GM19455 (cell line): ENCODE data around the gene SCAP.

Source experiments
- ATAC-seq: cut with Tn5 transposase; IDR thresholded peaks from one replicate; pipeline ENCODE4 v1.9.1; 2021; ENCODE audit not compliant: unreplicated experiment

The SCAP gene

DNA sequence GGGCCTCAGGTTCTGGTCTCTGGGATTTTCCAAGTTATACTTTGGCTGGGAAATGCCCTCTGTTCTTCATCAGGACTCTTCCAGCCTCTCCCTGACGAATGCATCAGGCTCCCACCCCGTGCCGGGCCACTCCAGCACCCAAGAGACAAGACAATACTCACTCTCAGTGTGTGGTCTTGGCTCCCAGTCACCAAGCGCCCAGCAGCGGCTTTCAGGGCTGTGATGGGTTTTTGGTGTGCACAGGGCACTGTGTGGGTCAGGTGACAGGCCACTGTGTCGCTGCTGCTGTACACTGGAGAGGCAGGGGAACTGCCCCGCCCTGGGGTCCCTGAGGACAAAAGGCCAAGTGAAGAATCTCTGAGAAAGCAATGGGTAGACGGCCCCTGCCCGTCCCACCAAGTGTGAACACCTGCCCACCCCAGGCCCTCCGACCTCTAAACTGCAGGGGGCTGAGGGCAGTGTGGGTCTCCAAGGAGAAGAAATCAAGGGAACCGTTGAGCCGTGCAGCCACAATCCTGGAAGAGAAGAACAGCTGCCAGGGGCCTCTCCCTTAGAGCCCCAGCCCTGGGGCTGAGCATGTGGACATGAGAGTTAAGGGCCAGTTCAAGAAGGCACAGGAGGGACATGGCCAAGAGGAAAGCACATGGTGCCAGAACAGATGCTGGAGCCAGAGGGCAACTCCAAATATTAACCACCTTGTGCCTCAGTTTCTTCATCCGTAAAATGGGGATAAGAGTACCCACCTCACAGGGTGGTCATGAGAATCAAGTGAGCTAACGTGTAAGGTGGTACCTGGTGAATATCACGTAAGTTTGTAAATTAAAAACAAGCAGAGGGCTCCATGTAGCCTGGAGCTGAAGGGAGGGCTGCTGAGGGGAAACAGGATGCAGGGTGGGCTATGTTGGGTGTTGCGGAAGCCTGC, 60.8 kb downstream of the SCAP start:
- ATAC-seq = no peak

DNA sequence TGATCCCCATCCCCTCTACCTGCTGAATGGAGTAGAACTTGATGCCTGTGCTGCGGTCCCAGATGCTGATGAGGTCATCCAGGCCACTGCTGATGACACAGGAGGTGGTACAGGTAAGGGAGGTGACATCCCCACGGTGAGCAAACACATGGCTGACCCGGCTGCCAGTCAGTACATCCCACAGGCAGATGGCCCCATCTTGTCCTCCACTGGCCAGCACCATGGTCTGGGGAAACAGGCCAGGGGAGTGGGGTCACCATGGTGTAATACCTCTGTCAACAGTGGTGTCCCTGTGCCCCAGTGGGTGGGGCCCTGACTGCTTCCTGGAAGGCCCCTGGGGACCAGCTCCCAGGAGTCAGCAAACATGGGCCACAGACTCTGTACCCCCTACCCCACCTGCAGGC, 61.6 kb downstream of the SCAP start:
- ATAC-seq = no peak

DNA sequence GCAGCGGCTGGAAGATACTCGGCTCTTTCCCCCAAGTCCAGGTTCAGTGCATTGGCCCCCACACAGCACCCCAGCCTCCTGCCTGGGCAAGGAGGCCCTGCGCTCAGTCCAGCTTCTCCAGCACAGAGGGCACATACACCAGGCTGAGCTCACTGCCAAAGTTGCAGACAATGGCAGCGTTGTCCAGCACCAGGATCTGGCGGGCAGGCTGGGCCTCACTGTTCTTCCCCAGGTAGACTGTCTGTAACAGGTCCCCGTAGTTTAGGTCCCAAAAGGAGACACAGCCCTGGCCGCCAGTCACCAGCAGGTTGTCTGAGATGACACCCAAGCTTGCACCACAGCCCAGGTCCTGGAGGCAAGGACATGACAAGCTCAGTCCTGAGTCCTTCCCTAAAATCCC, 62.0 kb downstream of the SCAP start:
- no peak for ATAC-seq

DNA sequence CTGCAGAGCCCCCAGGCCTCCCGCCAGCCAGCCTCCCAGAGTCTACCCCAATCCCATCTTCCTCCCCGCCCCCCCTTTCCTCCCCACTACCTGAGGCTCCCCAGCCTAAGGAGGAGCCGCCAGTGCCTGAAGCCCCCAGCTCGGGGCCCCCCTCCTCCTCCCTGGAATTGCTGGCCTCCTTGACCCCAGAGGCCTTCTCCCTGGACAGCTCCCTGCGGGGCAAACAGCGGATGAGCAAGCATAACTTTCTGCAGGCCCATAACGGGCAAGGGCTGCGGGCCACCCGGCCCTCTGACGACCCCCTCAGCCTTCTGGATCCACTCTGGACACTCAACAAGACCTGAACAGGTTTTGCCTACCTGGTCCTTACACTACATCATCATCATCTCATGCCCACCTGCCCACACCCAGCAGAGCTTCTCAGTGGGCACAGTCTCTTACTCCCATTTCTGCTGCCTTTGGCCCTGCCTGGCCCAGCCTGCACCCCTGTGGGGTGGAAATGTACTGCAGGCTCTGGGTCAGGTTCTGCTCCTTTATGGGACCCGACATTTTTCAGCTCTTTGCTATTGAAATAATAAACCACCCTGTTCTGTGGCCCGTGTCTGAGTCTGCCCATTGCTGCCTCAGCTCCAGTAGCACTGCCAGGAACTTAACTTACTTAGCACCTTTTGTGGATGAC, 62.8 kb downstream of the SCAP start:
- ATAC-seq = no peak

DNA sequence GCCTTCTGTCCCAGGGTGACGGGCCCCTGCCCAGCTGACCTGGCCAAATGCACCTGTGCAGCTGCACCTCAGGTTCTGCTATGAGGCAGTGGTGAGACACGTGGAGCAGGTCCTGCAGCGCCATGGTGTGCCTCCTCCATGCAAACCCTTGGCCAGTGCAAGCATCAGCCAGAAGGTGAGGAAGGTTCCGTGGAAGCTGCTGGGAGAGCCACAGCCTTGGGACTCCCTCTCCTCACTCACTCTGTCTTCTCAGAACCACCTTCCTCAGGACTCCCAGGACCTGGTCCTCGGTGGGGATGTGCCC, 63.3 kb downstream of the SCAP start:
- ATAC-seq = no peak

DNA sequence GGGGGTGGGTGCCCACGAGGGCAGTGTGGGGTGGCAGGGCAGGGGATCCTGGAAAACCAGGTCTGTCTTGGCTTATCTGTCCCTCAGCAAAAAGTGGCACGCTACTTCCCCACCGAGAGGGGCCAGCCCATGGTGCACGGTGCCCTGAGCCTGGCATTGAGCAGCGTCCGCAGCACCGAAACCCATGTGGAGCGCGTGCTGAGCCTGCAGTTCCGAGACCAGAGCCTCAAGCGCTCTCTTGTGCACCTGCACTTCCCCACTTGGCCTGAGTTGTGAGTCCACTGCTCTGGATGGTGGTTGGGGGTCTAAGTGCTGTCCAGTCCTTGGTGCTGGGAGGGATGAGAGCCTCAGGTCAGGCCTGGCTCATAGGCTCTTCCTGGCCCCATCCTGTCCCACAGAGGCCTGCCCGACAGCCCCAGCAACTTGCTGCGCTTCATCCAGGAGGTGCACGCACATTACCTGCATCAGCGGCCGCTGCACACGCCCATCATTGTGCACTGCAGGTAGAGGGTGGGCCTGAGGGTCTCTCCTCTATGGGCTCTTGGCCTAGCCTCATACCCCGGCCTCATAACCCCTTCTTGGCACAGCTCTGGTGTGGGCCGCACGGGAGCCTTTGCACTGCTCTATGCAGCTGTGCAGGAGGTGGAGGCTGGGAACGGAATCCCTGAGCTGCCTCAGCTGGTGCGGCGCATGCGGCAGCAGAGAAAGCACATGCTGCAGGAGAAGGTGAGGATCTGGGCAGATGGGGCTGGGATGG, 63.9 kb downstream of the SCAP start:
- no peak for ATAC-seq

DNA sequence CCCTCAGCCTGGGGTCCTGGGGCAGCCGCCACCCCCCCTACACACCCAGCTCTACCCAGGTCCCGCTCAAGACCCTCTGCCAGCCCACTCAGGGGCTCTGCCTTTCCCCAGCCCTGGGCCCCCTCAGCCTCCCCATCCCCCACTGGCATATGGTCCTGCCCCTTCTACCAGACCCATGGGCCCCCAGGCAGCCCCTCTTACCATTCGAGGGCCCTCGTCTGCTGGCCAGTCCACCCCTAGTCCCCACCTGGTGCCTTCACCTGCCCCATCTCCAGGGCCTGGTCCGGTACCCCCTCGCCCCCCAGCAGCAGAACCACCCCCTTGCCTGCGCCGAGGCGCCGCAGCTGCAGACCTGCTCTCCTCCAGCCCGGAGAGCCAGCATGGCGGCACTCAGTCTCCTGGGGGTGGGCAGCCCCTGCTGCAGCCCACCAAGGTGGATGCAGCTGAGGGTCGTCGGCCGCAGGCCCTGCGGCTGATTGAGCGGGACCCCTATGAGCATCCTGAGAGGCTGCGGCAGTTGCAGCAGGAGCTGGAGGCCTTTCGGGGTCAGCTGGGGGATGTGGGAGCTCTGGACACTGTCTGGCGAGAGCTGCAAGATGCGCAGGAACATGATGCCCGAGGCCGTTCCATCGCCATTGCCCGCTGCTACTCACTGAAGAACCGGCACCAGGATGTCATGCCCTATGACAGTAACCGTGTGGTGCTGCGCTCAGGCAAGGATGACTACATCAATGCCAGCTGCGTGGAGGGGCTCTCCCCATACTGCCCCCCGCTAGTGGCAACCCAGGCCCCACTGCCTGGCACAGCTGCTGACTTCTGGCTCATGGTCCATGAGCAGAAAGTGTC, 64.7 kb downstream of the SCAP start:
- no peak for ATAC-seq

DNA sequence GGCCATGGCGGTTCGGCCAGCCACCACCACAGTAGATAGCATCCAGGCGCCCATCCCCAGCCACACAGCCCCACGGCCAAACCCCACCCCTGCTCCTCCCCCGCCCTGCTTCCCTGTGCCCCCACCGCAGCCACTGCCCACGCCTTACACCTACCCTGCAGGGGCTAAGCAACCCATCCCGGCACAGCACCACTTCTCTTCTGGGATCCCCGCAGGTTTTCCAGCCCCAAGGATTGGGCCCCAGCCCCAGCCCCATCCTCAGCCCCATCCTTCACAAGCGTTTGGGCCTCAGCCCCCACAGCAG, 65.4 kb downstream of the SCAP start:
- ATAC-seq = no peak

DNA sequence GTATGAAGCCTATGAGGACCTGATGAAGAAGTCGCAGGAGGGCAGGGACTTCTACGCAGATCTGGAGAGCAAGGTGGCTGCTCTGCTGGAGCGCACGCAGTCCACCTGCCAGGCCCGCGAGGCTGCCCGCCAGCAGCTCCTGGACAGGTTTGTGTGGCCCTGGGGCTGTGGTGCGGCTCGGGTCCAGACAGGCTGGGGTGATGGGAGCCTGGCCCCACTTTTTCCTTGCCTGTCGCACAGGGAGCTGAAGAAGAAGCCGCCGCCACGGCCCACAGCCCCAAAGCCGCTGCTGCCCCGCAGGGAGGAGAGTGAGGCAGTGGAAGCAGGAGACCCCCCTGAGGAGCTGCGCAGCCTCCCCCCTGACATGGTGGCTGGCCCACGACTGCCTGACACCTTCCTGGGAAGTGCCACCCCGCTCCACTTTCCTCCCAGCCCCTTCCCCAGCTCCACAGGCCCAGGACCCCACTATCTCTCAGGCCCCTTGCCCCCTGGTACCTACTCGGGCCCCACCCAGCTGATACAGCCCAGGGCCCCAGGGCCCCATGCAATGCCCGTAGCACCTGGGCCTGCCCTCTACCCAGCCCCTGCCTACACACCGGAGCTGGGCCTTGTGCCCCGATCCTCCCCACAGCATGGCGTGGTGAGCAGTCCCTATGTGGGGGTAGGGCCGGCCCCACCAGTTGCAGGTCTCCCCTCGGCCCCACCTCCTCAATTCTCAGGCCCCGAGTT, 65.9 kb downstream of the SCAP start:
- ATAC-seq = no peak

DNA sequence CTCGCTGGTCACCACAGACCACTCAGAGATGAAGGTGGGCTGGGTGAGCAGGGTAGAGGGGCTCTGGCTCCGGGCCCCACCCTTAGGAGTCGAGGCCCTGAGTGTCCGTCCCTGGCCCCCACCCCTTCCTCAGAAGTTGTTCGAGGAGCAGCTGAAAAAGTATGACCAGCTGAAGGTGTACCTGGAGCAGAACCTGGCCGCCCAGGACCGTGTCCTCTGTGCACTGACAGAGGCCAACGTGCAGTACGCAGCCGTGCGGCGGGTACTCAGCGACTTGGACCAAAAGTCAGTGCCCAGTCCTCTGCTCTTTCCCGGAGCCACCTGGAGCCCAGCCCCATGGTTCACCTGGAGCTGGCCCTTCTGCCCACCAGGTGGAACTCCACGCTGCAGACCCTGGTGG, 66.5 kb downstream of the SCAP start:
- ATAC-seq = no peak

DNA sequence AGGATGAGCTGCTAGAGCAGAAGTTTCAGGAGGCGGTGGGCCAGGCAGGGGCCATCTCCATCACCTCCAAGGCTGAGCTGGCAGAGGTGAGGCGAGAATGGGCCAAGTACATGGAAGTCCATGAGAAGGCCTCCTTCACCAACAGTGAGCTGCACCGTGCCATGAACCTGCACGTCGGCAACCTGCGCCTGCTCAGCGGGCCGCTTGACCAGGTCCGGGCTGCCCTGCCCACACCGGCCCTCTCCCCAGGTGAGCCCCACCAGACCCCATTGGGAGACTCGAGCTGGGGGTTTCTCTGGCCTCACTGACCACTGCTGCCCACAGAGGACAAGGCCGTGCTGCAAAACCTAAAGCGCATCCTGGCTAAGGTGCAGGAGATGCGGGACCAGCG, 66.9 kb downstream of the SCAP start:
- no peak for ATAC-seq

DNA sequence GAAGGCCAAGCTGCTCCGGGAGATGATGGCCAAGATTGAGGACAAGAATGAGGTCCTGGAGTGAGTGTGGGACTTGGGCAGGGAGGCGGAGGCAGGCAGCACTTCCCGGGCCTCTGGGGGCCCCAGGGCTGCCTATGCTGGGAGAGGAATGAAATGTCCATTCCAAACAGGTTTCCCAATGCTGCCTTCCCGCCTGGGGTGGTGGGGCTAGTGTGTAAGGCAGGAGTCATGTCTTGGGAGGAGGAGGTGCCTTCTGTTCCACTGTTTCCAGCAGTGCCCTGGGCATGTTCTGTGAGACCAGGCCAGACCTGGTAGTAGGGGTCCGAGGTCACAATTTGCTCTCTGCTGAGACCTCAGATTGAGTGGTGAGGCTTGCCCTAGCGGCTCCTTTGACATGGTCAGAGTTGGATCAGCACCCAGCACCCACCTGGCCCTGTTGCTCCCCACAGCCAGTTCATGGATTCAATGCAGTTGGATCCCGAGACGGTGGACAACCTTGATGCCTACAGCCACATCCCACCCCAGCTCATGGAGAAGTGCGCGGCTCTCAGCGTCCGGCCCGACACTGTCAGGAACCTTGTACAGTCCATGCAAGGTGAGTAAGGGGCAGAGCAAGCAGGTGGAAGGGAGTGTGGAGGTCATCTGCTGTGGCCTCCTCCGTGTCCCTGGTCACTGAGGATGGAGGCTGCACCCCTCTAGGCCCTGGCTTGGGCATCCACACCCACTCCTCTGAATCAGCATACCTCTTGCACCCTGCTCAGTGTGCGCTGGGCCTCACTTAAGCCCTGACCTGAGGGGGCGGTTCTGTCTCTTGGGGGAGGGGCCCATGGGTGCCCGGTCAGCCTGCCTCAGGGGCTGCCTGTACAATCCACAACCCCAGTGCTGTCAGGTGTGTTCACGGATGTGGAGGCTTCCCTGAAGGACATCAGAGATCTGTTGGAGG, 67.6 kb downstream of the SCAP start:
- no peak for ATAC-seq

DNA sequence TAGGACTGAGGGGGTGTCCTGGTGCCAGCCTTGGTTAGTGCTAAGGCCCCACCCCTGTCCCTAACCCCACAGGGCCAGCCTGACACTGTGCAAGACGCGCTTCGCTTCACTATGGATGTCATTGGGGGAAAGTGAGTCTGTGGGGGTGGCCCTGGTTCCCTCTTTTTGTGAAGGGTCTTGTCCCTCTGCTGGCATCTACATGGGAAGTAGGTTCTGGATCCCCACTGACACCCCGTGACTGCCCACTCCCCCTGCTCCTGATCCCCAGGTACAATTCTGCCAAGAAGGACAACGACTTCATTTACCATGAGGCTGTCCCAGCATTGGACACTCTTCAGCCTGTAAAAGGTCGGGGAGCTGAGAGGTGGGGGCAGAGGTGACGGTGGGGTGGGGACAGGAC, 68.5 kb downstream of the SCAP start:
- no peak for ATAC-seq

DNA sequence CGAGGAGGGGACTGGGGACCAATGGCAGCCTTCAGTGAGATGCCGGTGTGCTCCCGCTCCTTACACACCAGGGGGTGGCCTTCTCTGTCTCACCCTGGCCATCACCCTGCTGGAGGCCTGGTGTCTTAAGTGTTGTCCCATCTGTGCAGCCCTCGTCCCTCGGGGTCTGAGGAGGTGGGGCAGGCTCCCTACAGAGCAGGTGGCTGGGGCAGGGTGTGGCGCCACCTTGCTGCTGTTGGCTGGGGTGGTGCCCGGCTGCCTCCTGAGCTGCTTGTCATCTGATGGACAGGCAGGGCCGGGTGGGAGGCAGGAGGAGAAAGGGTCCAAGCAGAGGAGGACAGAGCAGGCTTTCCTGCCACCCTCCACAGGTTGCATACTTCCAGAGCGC, 69.0 kb downstream of the SCAP start:
- ATAC-seq = no peak

DNA sequence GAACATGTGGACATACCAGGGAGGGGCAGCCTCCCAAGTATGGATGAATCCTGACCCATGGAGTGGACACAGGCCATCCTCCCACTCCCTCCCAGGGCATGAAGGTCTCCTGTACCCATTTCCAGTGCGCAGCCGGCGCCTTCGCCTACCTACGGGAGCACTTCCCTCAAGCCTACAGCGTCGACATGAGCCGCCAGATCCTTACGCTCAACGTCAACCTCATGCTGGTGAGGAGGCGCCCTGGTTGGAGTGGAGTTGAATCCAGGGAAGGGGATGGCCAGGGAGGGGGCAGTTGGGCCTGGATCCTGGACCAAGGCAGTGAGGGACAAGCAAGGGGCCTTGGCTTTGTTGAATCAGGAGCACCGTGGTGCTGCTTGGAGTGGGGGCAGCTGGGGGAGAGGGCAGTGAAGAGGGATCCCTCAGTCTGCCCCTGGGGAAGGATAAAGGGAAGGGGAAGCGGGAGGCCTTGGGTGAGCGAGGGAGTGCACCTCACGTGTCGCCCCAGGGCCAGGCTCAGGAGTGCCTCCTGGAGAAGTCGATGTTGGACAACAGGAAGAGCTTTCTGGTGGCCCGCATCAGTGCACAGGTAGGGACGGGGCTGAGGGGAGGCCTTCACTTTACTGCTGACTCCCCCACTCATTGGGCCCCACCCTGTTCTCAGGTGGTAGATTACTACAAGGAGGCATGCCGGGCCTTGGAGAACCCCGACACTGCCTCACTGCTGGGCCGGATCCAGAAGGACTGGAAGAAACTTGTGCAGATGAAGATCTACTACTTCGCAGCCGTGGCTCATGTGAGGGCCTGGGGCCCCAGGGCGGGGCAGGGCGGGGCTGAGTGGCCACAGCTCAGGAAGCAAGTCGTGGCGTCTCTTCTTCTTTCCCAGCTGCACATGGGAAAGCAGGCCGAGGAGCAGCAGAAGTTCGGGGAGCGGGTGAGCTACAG, 69.7 kb downstream of the SCAP start:
- no peak for ATAC-seq

DNA sequence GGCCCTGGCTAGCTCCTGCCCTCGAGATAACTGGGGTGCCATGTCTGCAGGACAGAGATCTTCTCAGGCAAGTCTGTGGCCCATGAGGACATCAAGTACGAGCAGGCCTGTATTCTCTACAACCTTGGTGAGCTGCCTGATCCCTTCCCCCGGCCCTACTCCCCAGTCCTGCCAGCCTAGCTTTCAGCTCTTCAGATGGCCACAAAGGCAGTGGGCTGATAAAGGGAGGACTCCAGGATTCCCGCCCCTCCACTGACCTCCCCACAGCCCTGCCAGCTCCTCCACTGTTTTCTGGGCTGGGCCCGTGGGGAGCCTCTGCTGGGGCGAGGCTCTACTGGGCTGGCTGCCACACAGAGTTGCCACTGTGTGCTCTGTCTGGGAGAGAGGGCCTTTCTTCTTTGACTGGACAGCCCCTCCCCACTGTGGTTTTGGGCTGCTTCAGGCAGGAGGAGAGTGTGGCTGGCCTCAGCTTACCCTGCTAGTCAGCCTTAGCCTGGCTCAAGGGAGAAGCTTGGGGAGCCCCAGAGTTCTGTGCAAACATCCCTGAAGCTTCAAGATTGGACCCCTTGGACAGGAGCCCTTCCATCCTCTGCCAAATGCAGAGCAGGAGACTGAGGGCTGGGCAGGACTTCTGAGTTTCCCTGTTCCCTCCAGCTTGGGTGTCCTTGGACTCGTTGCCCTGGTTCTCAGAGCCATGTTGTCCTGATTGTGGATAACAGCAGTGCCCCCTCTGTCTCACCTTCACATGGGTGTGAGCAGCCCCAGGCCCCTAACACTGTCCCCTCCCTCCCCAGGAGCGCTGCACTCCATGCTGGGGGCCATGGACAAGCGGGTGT, 70.6 kb downstream of the SCAP start:
- no peak for ATAC-seq

DNA sequence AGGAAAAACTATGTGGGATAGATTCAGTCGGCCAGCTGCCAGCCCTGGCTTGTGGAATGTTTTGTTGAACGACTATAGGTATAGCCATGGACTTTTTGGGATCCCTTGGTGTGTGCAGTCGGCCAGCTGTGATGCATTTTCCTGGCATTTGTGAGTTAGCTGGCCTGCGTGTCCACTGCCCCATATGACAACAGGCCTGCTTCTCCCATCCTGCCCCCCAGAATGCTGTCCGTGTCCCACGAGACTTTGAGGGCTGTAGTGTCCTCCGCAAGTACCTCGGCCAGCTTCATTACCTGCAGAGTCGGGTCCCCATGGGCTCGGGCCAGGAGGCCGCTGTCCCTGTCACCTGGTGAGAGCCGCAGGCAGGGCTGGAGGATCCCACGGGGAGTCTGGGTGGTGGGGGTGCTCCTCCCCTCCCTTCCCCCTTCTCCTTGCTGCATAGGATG, 71.3 kb downstream of the SCAP start:
- ATAC-seq = no peak
